H1 (cell line): ENCODE results near the gene FOXO1. TPM values are rescaled to one million over a fixed set of nuclear protein-coding genes. Genes with fewer than 3 reads are reported as not detected.

ENCODE experiments used
- ASH2L ChIP-seq: fragments of 200-600, 300-600 bp; sonication (generic); IDR thresholded peaks from one replicate; pipeline ENCODE4 v1.7.1; 2017; ENCODE audit warnings: low read length
- BCL11A ChIP-seq, 2 experiments: IDR thresholded peaks; one replicate each; pipeline ENCODE4 v1.6.1; 2011; ENCODE audit warnings: low read depth in 2 of 2, low read length in 2 of 2, mild to moderate bottlenecking in 2 of 2
- CHD7 ChIP-seq: fragments of 300-600 bp; sonication (generic); IDR thresholded peaks from 2 replicates; pipeline ENCODE4 v1.7.1; 2012; ENCODE audit warnings: low read length, moderate library complexity, mild to moderate bottlenecking, inconsistent platforms; ENCODE audit not compliant: insufficient replicate concordance
- EGR1 ChIP-seq: IDR thresholded peaks from 2 replicates; pipeline ENCODE4 v1.6.1; 2011; ENCODE audit warnings: low read depth, low read length, borderline replicate concordance
- EZH2 ChIP-seq: fragments of 200-600 bp; sonication (generic); IDR thresholded peaks from 2 replicates; pipeline ENCODE4 v1.7.1; 2012; ENCODE audit warnings: low read depth, mild to moderate bottlenecking, moderate library complexity, low read length, inconsistent platforms; ENCODE audit not compliant: severe bottlenecking
- HDAC6 ChIP-seq: IDR thresholded peaks from one replicate; pipeline ENCODE4 v1.7.1; 2012; ENCODE audit warnings: low read depth, mild to moderate bottlenecking, inconsistent platforms, low read length, moderate library complexity
- JUN ChIP-seq: IDR thresholded peaks from 2 replicates; pipeline ENCODE4 v1.6.1; 2011; ENCODE audit warnings: low read depth, mild to moderate bottlenecking, improper control_type of control experiment, low read length
- KDM1A ChIP-seq: fragments of 200-600, 300-600 bp; sonication (generic); IDR thresholded peaks from 2 replicates; pipeline ENCODE4 v1.7.1; 2016; ENCODE audit warnings: mild to moderate bottlenecking, low read length, borderline replicate concordance
- RNF2 ChIP-seq: fragments of 200-900, 300-1000 bp; sonication (generic); IDR thresholded peaks from 2 replicates; pipeline ENCODE4 v1.7.1; 2016; ENCODE audit warnings: borderline replicate concordance, low read depth, mild to moderate bottlenecking, antibody characterized with exemption, low read length; ENCODE audit not compliant: poor library complexity, severe bottlenecking; ENCODE audit errors: missing control alignments
- SUZ12 ChIP-seq: fragments of 200-600 bp; sonication (generic); IDR thresholded peaks from 2 replicates; pipeline ENCODE4 v1.6.1; 2012; ENCODE audit warnings: mild to moderate bottlenecking, inconsistent platforms, low read length, moderate library complexity, mixed read lengths
- TEAD4 ChIP-seq: IDR thresholded peaks from 2 replicates; pipeline ENCODE4 v1.6.1; 2012; ENCODE audit warnings: low read depth, low read length, inconsistent platforms, mixed read lengths
- YY1 ChIP-seq: IDR thresholded peaks from 2 replicates; pipeline ENCODE4 v1.6.1; 2011; ENCODE audit warnings: low read depth, mild to moderate bottlenecking, low read length
- polyA plus RNA-seq, 7 experiments: library from polyadenylated mRNA; depleted of rRNA in 3 of 7; stranded (reverse) in 5 of 7; unstranded in 2 of 7; fragments of >200 nt in 5 of 7; fragments of 200-250 nt in 2 of 7; gene quantifications; 1 replicate in 5 of 7; 2 replicates in 1 of 7; 4 replicates in 1 of 7; pipeline versions ENCODE4 v1.2.1 to v1.2.3, GENCODE V29; 2011 to 2013; ENCODE audit warnings: missing spikeins in 2 of 7, mixed read lengths in 2 of 7
- total RNA-seq: library from RNA; stranded (reverse); fragmentation: NEBNext Ultra II Directional; extraction: Animal tissue kit (Norgen Biotek cat#: 25700); gene quantifications from 2 replicates; pipeline ENCODE4 v1.2.1, GENCODE V29; 2021

Gene FOXO1
- total and polyA plus RNA-seq, 2 of the 8 experiments (the other 6 are each of a cell fraction or from before 2014, with no cell fraction given): 35.3 to 56.9 TPM

DNA sequence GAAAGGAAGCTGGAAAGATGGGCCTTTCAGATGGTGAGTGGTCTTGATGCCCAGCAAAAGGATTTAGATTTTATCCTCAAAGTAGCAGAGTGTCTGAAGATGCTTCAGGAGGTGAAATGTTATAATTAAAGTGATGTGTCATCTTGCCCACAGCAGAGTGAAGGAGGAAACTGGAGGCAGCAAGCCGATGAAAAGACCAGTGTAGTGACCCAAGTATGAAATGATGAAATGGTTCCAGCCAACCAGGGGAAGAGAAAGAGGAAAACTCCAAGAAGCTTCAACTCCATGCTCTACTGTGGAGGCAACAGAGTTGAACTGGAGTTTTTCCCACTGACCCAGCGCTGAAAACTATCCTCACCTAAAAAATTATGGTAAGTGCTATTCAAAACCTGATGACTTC is 66.7 kb downstream of the FOXO1 start (continued):
- TF ChIP-seq CHD7 (no peak), JUN (no peak), TEAD4 (no peak), ASH2L (no peak), RNF2 (no peak), EGR1 (no peak), KDM1A (no peak), EZH2 (no peak), YY1 (no peak), SUZ12 (no peak), HDAC6 (no peak), BCL11A (IDR thresholded peaks at IDR 0.05; ENCODE audit: low read depth in 2 of 2, low read length in 2 of 2) (no peak)
